HCT116 (cell line): Measurements from ENCODE around the gene HOXB8. TPM values are rescaled to one million over a fixed set of nuclear protein-coding genes. Genes with fewer than 3 reads are reported as not detected.

Experiments used
- ATAC-seq: fragments of 200-7000 bp; cut with Tn5 transposase; 2 replicates; pipeline ENCODE4 v1.9.1; 2020; ENCODE audit warnings: mild to moderate bottlenecking, moderate library complexity
- BruUV-seq: library from RNA; stranded (reverse); fragments of 400-500 nt; replicated peaks from 2 replicates; lab custom pipeline; 2021; lab: Mats Ljungman, UMichigan
- CTCF ChIA-PET: fragments of 300-600 bp; sonication (Branson Sonifier 250); formaldehyde crosslinking; loops from one replicate; lab custom pipeline; 2021; ENCODE audit warnings: antibody characterized with exemption; lab: Charles Lee
- POLR2A ChIA-PET: fragments of 300-600, 350-600 bp; sonication (Branson Sonifier 250); formaldehyde crosslinking; loops from one replicate; lab custom pipeline; 2021; ENCODE audit warnings: antibody characterized with exemption; lab: Charles Lee
- RAD21 ChIA-PET, 2 experiments: fragments of 300-600 bp; sonication (Branson Sonifier 250); formaldehyde crosslinking; loops; one replicate each; lab custom pipeline; 2023; ENCODE audit warnings: low total read pairs in 2 of 2; ENCODE audit not compliant: uncharacterized antibody in 2 of 2, unreplicated experiment in 2 of 2, low non-redundant PET in 1 of 2; lab: Charles Lee
- DNase-seq: peaks from one replicate; pipeline ENCODE4 v3.0.0-alpha.2; 2010; ENCODE audit warnings: low read depth, low spot score
- H2AFZ ChIP-seq: fragments of 200-600 bp; shearing (Covaris generic), sonication (generic); 2 replicates; pipeline ENCODE4 v1.6.1; 2017; ENCODE audit warnings: low read depth, mixed run types, mixed read lengths, antibody characterized with exemption, low read length; ENCODE audit not compliant: poor library complexity, severe bottlenecking
- H3K27ac ChIP-seq: 2 replicates; pipeline ENCODE4 v1.5.1; 2012; ENCODE audit warnings: low read depth, low read length
- H3K27me3 ChIP-seq: fragments of 200-600 bp; sonication (generic); 2 replicates; pipeline ENCODE4 v1.6.1; 2016; ENCODE audit warnings: mixed run types, low read length, mixed read lengths; ENCODE audit not compliant: insufficient read depth
- H3K36me3 ChIP-seq, 2 experiments: fragments of 200-500 bp in 1 of 2; fragments of 200-600 bp in 1 of 2; sonication (Bioruptor generic) in 1 of 2; sonication (generic) in 1 of 2; 2 replicates each; pipeline versions ENCODE4 v1.5.1 to v1.6.1; 2014 to 2016; ENCODE audit warnings: low read length in 2 of 2, inconsistent platforms in 1 of 2, mixed read lengths in 1 of 2, mixed run types in 1 of 2; ENCODE audit not compliant: insufficient read depth in 2 of 2, control insufficient read depth in 1 of 2
- H3K4me1 ChIP-seq, 2 experiments: fragments of 200-600 bp in 1 of 2; sonication (generic) in 1 of 2; 2 replicates each; pipeline versions ENCODE4 v1.5.1 to v1.6.1; 2012 to 2017; ENCODE audit warnings: low read length in 2 of 2, inconsistent platforms in 1 of 2, mild to moderate bottlenecking in 1 of 2, mixed read lengths in 1 of 2, mixed run types in 1 of 2, moderate library complexity in 1 of 2; ENCODE audit not compliant: insufficient read depth in 2 of 2, control insufficient read depth in 1 of 2
- H3K4me2 ChIP-seq: fragments of 200-600 bp; sonication (generic); 2 replicates; pipeline ENCODE4 v1.6.1; 2017; ENCODE audit warnings: mixed run types, low read length, mixed read lengths
- H3K4me3 ChIP-seq, 2 experiments: fragments of 200-600 bp in 1 of 2; sonication (generic) in 1 of 2; replicated peaks in 1 of 2; 2 replicates each; pipeline ENCODE4 v1.5.1; 2011 to 2016; ENCODE audit warnings: low read length in 2 of 2, control low read depth in 1 of 2, low read depth in 1 of 2, mild to moderate bottlenecking in 1 of 2, mixed read lengths in 1 of 2, mixed run types in 1 of 2
- H3K79me2 ChIP-seq: fragments of 200-600 bp; sonication (generic); 2 replicates; pipeline ENCODE4 v1.6.1; 2017; ENCODE audit warnings: mild to moderate bottlenecking, mixed run types, low read length, moderate library complexity, mixed read lengths; ENCODE audit not compliant: insufficient read depth
- H3K9ac ChIP-seq: fragments of 200-600 bp; sonication (generic); 2 replicates; pipeline ENCODE4 v1.6.1; 2016; ENCODE audit warnings: low read length, mixed read lengths
- H3K9me2 ChIP-seq: fragments of 200-600 bp; sonication (generic), shearing (Covaris generic); 2 replicates; pipeline ENCODE4 v1.6.1; 2017; ENCODE audit warnings: mixed run types, mild to moderate bottlenecking, moderate library complexity; ENCODE audit not compliant: insufficient read depth
- H3K9me3 ChIP-seq, 2 experiments: fragments of 200-500 bp in 1 of 2; fragments of 200-600 bp in 1 of 2; sonication (Bioruptor generic) in 1 of 2; sonication (generic) in 1 of 2; 2 replicates each; pipeline ENCODE4 v1.6.1; 2014 to 2017; ENCODE audit warnings: low read length in 2 of 2, mixed read lengths in 2 of 2, inconsistent platforms in 1 of 2, low read depth in 1 of 2, mild to moderate bottlenecking in 1 of 2, mixed run types in 1 of 2, moderate library complexity in 1 of 2; ENCODE audit not compliant: control insufficient read depth in 1 of 2, insufficient read depth in 1 of 2
- H4K20me1 ChIP-seq: fragments of 200-600 bp; sonication (generic), shearing (Covaris generic); 2 replicates; pipeline ENCODE4 v1.6.1; 2017; ENCODE audit warnings: mixed run types, mild to moderate bottlenecking, moderate library complexity; ENCODE audit not compliant: insufficient read depth
- ATF3 ChIP-seq: IDR thresholded peaks from 2 replicates; pipeline ENCODE4 v1.6.1; 2012
- CBX3 ChIP-seq: IDR thresholded peaks from 2 replicates; pipeline ENCODE4 v1.6.1; 2012; ENCODE audit warnings: low read depth
- CEBPB ChIP-seq: IDR thresholded peaks from 2 replicates; pipeline ENCODE4 v1.6.1; 2012; ENCODE audit warnings: low read depth
- CTCF ChIP-seq, 3 experiments: fragments of 200-600 bp in 1 of 3; sonication (generic) in 1 of 3; IDR thresholded peaks in 2 of 3; conservative IDR thresholded peaks in 1 of 3; 2 replicates each; pipeline ENCODE4 v1.5.1; 2012 to 2017; ENCODE audit warnings: low read depth in 2 of 3, low read length in 2 of 3, antibody characterized with exemption in 1 of 3, borderline replicate concordance in 1 of 3, control low read depth in 1 of 3, mild to moderate bottlenecking in 1 of 3, mixed read lengths in 1 of 3, mixed run types in 1 of 3, moderate library complexity in 1 of 3; ENCODE audit not compliant: insufficient read depth in 1 of 3
- EZH2 ChIP-seq: fragments of 200-600 bp; sonication (generic); IDR thresholded peaks from 2 replicates; pipeline ENCODE4 v1.6.1; 2017; ENCODE audit warnings: antibody characterized with exemption, mixed run types
- EZH2phosphoT487 ChIP-seq: fragments of 200-600 bp; IDR thresholded peaks from 2 replicates; pipeline ENCODE4 v1.6.1; 2018; ENCODE audit warnings: antibody characterized with exemption, borderline replicate concordance
- FOSL1 ChIP-seq: IDR thresholded peaks from 2 replicates; pipeline ENCODE4 v1.6.1; 2012; ENCODE audit warnings: low read depth
- JUND ChIP-seq: IDR thresholded peaks from 2 replicates; pipeline ENCODE4 v1.6.1; 2012
- POLR2A ChIP-seq: IDR thresholded peaks from 2 replicates; pipeline ENCODE4 v1.7.0; 2011; ENCODE audit warnings: borderline replicate concordance; ENCODE audit not compliant: insufficient read depth, insufficient read length; ENCODE audit errors: extremely low read depth
- POLR2AphosphoS5 ChIP-seq: IDR thresholded peaks from 2 replicates; pipeline ENCODE4 v1.6.1; 2011; ENCODE audit warnings: mild to moderate bottlenecking, low read depth, low read length, moderate library complexity
- RAD21 ChIP-seq: IDR thresholded peaks from 2 replicates; pipeline ENCODE4 v1.6.1; 2012; ENCODE audit warnings: low read depth, mild to moderate bottlenecking
- SIN3A ChIP-seq: IDR thresholded peaks from 2 replicates; pipeline ENCODE4 v1.6.1; 2012; ENCODE audit warnings: low read depth
- SRF ChIP-seq: IDR thresholded peaks from 2 replicates; pipeline ENCODE4 v1.6.1; 2012; ENCODE audit warnings: low read depth
- TCF7L2 ChIP-seq: IDR thresholded peaks from 2 replicates; pipeline ENCODE4 v1.7.0; 2011; ENCODE audit warnings: borderline replicate concordance, inconsistent platforms; ENCODE audit not compliant: insufficient read depth, insufficient read length; ENCODE audit errors: extremely low read depth
- YY1 ChIP-seq: IDR thresholded peaks from 2 replicates; pipeline ENCODE4 v1.6.1; 2011; ENCODE audit warnings: low read length, low read depth, moderate library complexity, mild to moderate bottlenecking; ENCODE audit not compliant: insufficient replicate concordance; ENCODE audit errors: extremely low read depth
- ZNF274 ChIP-seq: fragments of 200-500 bp; sonication (Bioruptor generic); IDR thresholded peaks from 2 replicates; pipeline ENCODE4 v1.6.1; 2014; ENCODE audit warnings: mild to moderate bottlenecking, low read depth, low read length, inconsistent platforms
- intact Hi-C: fragments of 100-400 bp; cut with micrococcal nuclease; formaldehyde crosslinking; loops from 2 replicates; pipeline ENCODE4 v1.10.0; 2022
- total RNA-seq: library from RNA; stranded (reverse); gene quantifications from one replicate; pipeline ENCODE4 v1.2.1, GENCODE V29; 2021; ENCODE audit not compliant: unreplicated experiment

The HOXB8 gene
- total RNA-seq, 1 experiment from 2014 or later: 44.7 TPM

- CTCF ChIA-PET: no interaction called here
- BruUV-seq: no TSS peak
- H3K4me1 ChIP-seq: peaks cover 17 to 47% of the 10 kb centered on the region in 2 experiments; a peak in 3 of 4 replicates
Observed at GRCh38 chr17:48642843-48643696, 28.0 kb upstream of the HOXB8 start.

DNA sequence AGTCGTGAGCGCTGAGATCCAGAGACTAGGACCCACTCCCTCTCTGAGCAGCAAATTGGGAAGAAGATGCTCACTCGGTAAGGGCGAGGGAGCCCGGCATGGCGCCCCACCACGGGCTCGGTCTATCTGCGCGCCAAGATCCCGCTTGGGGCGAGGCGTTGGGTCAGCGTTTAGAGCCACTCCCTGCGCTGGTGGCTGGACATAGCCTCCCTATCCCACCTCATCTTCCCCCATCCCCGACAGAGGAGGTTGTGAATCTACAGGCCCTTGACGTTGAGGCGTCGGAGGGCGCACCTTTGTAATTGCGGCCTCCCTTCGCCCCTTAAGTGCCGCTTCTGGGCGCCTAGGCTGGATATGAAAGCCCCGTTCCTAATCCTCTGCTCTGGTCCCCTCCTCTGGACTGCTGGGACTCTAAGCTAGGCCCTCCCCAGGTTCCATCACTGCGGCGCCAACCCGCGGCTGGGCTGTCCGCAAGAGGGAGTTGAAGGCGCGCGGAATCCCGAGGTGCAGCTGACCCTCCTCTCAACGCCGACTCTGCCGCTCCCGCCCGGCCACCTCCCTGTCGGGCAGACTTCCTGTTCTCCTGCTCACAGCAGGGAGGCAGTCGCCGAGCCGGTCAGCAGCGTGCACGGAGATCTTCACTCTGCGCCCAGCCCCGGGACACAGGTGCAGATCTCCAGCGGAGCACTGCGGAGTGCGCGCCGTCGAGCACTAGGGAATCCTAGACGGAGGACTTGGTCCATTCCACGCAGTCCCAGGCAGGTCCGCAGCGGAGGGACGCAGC, 27.2 kb upstream of the HOXB8 start:
- POLR2A ChIA-PET: no interaction called here
- H3K27me3 ChIP-seq: no peaks in the 10 kb centered on the region
- intact Hi-C loops: no loop called here
- H2AFZ ChIP-seq: no peak overlapping the region
- no peak overlapping the region for H3K27ac ChIP-seq
- ATAC-seq (no peak), DNase-seq (no peak)
- no peak overlapping the region for H3K4me2 ChIP-seq
- no peaks in the 10 kb centered on the region for H3K9me3 ChIP-seq
- BruUV-seq: no TSS peak
- no peaks in the 10 kb centered on the region for H4K20me1 ChIP-seq
- H3K9ac ChIP-seq: no peak overlapping the region
- CTCF ChIA-PET: no interaction called here
- H3K9me2 ChIP-seq: no peaks in the 10 kb centered on the region
- peaks cover 0 to 15% of the 10 kb centered on the region in 2 experiments; a peak in 1 of 4 replicates for H3K36me3 ChIP-seq
- H3K79me2 ChIP-seq: peaks cover 93% of the 10 kb centered on the region
- H3K4me3 ChIP-seq: no peak overlapping the region
- H3K4me1 ChIP-seq: peaks cover 13 to 41% of the 10 kb centered on the region in 2 experiments; a peak in 3 of 4 replicates
- RAD21 ChIA-PET: no interaction called here
- no peak for TF ChIP-seq SIN3A
- no peak for TF ChIP-seq EZH2phosphoT487
- TF ChIP-seq EZH2: no peak
- no peak for TF ChIP-seq CEBPB
- TF ChIP-seq TCF7L2: no peak
- no peak for TF ChIP-seq CTCF (IDR thresholded peaks at IDR 0.05 in 2 of 3, conservative IDR thresholded peaks at IDR 0.05 in 1 of 3; ENCODE audit: borderline replicate concordance in 1 of 3, insufficient read depth in 1 of 3, low read depth in 2 of 3, low read length in 2 of 3)
- no peak for TF ChIP-seq ATF3
- no peak for TF ChIP-seq FOSL1
- TF ChIP-seq POLR2A: no peak
- no peak for TF ChIP-seq JUND
- TF ChIP-seq ZNF274: no peak
- no peak for TF ChIP-seq POLR2AphosphoS5

More at GRCh38 chr17:48642843-48643696, 28.0 kb upstream of the HOXB8 start:
- Histone ChIP-seq H3K36me3 (peaks cover 0 to 15% of the 10 kb centered on the region in 2 experiments; a peak in 1 of 4 replicates), H3K27ac (no peak overlapping the region), H3K4me2 (no peak overlapping the region), H2AFZ (no peak overlapping the region), H3K4me3 (no peak overlapping the region), H3K9me3 (no peaks in the 10 kb centered on the region), H4K20me1 (no peaks in the 10 kb centered on the region), H3K9me2 (no peaks in the 10 kb centered on the region), H3K9ac (0 out of 2 replicates have a peak overlapping the region, but pooled peaks have one; percentile 4), H3K79me2 (peaks cover 90% of the 10 kb centered on the region), H3K27me3 (no peaks in the 10 kb centered on the region)
- RAD21 ChIA-PET: no interaction called here
- TF ChIP-seq YY1 (no peak), RAD21 (no peak), JUND (no peak), SRF (no peak), EZH2 (no peak), CBX3 (no peak), ATF3 (no peak), TCF7L2 (no peak), SIN3A (no peak)
- intact Hi-C loops: no loop called here
- DNase-seq: no peak
- ATAC-seq: no peak
- POLR2A ChIA-PET: no interaction called here
